IPS-20b (cell line): Measurements from ENCODE around the gene ZFP2.
"Not testable (repeated sequence)": the region's sequence is repeated elsewhere in the genome, so short reads cannot be mapped to it uniquely, and the experiment has no call there.

Experiments used
- H3K27ac ChIP-seq: one replicate; pipeline ENCODE4 v1.5.1; 2013; ENCODE audit warnings: low read length
- H3K27me3 ChIP-seq: 2 replicates; pipeline ENCODE4 v1.6.1; 2013; ENCODE audit warnings: mild to moderate bottlenecking, low read length, inconsistent platforms; ENCODE audit not compliant: insufficient read depth
- H3K36me3 ChIP-seq: 2 replicates; pipeline ENCODE4 v1.6.1; 2013; ENCODE audit warnings: low read depth, mild to moderate bottlenecking, inconsistent platforms, low read length, moderate library complexity; ENCODE audit not compliant: insufficient read depth
- H3K4me1 ChIP-seq: 2 replicates; pipeline ENCODE4 v1.6.1; 2013; ENCODE audit warnings: mild to moderate bottlenecking, control low read depth, inconsistent platforms, low read length, moderate library complexity; ENCODE audit not compliant: insufficient read depth
- H3K4me3 ChIP-seq: 2 replicates; pipeline ENCODE4 v1.5.1; 2013; ENCODE audit warnings: mild to moderate bottlenecking, low read length, inconsistent platforms
- H3K9ac ChIP-seq: 2 replicates; pipeline ENCODE4 v1.6.1; 2013; ENCODE audit warnings: low read depth, mild to moderate bottlenecking, inconsistent platforms, low read length, moderate library complexity
- H3K9me3 ChIP-seq: 2 replicates; pipeline ENCODE4 v1.6.1; 2013; ENCODE audit warnings: mild to moderate bottlenecking, low read depth, low read length, inconsistent platforms; ENCODE audit not compliant: insufficient read depth

The ZFP2 gene

DNA sequence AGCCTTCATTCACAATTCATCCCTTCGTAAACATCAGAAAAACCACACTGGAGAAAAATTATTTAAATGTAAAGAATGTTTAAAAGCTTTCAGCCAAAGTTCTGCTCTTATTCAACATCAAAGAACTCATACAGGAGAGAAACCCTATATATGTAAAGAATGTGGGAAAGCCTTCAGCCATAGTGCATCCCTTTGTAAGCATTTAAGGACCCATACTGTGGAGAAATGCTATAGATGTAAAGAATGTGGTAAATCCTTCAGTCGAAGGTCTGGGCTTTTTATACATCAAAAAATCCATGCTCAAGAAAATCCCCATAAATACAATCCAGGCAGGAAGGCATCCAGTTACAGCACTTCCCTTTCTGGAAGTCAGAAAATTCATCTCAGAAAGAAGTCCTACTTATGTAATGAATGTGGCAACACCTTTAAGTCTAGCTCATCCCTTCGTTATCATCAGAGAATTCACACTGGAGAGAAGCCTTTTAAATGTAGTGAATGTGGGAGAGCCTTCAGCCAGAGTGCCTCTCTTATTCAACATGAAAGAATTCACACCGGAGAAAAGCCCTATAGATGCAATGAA lies 12.5 kb upstream of the ZFP2 start:
- not testable (repeated sequence) for H3K27ac ChIP-seq, H3K27me3 ChIP-seq, H3K9ac ChIP-seq, H3K4me3 ChIP-seq, H3K4me1 ChIP-seq
- Histone ChIP-seq H3K9me3 (peaks cover 96% of the 10 kb centered on the region), H3K36me3 (peaks cover 73% of the 10 kb centered on the region)

DNA sequence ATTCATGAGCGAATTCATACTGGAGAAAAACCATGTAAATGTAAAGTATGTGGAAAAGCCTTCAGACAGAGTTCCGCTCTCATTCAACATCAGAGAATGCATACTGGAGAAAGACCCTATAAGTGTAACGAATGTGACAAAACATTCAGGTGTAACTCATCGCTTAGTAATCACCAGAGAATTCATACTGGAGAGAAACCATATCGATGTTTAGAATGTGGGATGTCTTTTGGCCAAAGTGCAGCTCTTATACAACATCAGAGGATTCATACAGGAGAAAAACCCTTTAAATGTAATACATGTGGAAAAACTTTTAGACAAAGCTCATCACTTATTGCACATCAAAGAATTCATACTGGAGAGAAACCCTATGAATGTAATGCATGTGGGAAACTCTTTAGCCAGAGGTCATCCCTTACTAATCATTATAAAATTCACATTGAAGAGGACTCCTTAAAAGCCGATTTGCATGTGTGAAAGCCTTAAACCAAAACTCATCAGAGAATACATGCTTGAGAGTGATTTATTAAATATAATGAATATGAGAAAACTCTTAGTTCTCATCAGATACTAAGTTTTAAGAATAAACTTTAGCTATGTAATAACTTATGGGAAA lies 11.8 kb upstream of the ZFP2 start:
- no peaks in the 10 kb centered on the region for H3K4me1 ChIP-seq
- peaks cover 89% of the 10 kb centered on the region for H3K9me3 ChIP-seq
- no peak overlapping the region for H3K4me3 ChIP-seq
- no peaks in the 10 kb centered on the region for H3K27me3 ChIP-seq
- H3K27ac ChIP-seq, result no peak overlapping the region
- peaks cover 73% of the 10 kb centered on the region for H3K36me3 ChIP-seq
- no peak overlapping the region for H3K9ac ChIP-seq

DNA sequence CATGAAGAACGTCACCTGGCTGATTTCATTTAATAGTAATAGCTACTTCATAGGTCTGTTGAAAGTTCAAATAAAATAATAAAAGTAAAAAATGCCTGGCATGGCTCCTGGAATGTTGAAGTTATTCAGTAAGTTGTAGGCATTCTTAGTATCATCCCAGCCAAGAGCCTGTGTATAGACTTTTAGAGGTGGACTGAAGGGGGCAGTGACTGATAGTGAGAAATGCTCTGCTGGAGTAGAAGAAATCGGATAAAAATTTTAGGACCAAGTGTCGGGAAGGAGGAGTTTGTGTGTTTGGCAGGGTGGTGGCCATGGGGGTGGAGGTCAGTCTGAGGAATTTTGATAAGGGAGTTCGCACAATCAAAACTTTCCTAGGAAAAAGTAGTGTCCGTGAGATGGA lies 3.6 kb downstream of the ZFP2 start:
- no peaks in the 10 kb centered on the region; the same call in 1 of the 2 replicates for H3K27me3 ChIP-seq
- H3K9me3 ChIP-seq, result peaks cover 29% of the 10 kb centered on the region
- H3K4me1 ChIP-seq, result no peaks in the 10 kb centered on the region
- no peak overlapping the region for H3K9ac ChIP-seq
- no peak overlapping the region for H3K27ac ChIP-seq
- no peak overlapping the region for H3K4me3 ChIP-seq
- no peaks in the 10 kb centered on the region for H3K36me3 ChIP-seq

DNA sequence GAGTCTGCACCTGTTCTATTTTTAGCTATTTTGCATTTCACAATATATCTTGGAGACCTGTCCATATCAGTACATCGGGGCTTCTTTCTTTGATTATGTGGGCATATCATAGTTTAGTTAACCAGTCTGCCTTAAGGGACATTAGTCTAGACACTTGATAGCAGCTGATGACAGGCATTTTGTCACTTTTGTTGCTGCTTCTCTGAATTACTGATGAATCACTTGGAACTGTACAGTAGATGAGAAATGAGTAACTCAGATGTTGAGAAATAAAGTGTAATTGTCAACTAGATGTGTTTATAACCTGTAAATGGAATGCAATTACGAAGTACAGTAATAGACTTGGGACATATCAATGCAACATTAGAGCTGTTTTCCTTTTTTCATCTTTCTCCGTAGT lies 7.1 kb downstream of the ZFP2 start:
- Histone ChIP-seq H3K9ac (no peak overlapping the region), H3K36me3 (no peaks in the 10 kb centered on the region), H3K27ac (no peak overlapping the region), H3K9me3 (peaks cover 56% of the 10 kb centered on the region), H3K4me3 (no peak overlapping the region), H3K27me3 (no peaks in the 10 kb centered on the region), H3K4me1 (no peaks in the 10 kb centered on the region)

DNA sequence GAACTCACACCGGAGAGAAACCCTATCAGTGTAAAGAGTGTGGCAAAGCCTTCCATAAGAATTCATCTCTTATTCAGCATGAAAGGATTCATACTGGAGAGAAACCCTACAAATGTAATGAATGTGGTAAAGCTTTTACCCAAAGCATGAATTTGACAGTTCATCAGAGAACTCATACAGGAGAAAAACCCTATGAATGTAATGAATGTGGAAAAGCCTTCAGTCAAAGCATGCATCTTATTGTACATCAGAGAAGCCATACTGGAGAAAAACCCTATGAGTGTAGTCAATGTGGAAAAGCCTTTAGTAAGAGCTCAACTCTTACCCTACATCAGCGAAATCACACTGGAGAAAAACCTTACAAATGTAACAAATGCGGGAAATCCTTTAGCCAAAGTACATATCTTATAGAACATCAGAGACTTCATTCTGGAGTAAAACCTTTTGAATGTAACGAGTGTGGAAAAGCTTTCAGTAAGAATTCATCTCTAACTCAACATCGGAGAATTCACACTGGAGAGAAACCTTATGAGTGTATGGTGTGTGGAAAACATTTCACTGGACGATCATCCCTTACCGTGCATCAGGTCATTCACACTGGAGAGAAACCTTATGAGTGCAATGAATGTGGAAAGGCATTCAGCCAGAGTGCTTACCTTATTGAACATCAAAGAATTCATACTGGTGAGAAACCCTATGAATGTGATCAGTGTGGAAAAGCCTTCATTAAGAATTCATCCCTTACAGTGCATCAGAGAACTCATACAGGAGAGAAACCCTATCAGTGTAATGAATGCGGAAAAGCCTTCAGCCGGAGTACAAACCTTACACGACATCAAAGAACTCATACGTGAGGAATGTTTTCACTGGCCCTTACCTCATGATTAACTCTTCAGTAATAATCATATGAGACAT lies 36.4 kb downstream of the ZFP2 start:
- Histone ChIP-seq H3K27me3 (no peaks in the 10 kb centered on the region), H3K9me3 (peaks cover 97% of the 10 kb centered on the region), H3K27ac (no peak overlapping the region), H3K36me3 (no peaks in the 10 kb centered on the region), H3K4me3 (no peak overlapping the region), H3K9ac (no peak overlapping the region), H3K4me1 (no peaks in the 10 kb centered on the region)

DNA sequence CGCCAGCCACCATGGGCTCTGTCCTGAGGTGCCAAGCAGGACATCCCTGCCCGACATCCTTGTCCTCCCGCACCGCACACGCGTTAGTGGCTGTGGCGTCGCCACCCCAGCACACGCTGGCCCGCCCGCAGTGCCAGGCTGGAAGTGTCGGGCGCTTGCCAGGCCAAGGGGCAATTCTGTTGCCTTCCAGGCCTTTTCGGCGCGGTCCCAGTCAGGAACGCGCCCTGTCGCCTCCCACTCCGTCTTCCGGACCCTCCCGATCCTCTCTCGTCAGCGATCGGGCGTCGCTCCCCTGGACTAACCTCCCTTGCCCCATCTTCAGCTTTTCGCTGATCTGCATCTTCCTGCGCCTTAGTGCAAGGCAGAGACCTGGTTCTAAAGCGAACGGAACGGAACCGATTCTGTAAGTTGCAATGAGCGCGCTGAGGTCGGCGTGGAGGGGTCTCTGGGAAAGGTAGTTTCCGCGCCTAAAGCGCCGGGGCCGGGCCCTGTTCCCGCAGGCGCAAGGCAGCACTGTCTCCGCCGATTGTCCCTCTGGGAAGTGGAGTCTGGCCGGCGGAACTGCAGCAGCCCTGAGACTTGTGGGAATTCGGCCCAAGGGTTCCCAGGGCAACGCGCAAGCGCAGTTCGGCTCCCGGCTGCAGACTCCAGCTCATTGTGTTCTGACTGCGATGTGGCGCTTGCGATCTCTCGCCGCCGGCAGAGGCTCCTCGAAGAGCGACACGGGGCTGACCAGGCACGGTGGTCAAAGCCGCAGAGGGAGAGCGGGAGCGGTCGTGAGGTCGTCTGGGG lies 45.1 kb downstream of the ZFP2 start, which contains the start of gene ZNF454:
ZNF454 (plus strand) TSS at position 630 of the 792 bp plus-strand sequence. CDS start 1,594 bp downstream, outside the sequence.
- H3K36me3 ChIP-seq, result no peaks in the 10 kb centered on the region
- H3K27ac ChIP-seq, result no peak within 1 kb of the TSS
- no peaks in the 10 kb centered on the region for H3K4me1 ChIP-seq
- no peak within 1 kb of the TSS; the same call in 1 of the 2 replicates for H3K4me3 ChIP-seq
- H3K9me3 ChIP-seq, result peaks cover 95% of the 10 kb centered on the region
- no peak within 1 kb of the TSS for H3K9ac ChIP-seq
- H3K27me3 ChIP-seq, result no peaks in the 10 kb centered on the region

DNA sequence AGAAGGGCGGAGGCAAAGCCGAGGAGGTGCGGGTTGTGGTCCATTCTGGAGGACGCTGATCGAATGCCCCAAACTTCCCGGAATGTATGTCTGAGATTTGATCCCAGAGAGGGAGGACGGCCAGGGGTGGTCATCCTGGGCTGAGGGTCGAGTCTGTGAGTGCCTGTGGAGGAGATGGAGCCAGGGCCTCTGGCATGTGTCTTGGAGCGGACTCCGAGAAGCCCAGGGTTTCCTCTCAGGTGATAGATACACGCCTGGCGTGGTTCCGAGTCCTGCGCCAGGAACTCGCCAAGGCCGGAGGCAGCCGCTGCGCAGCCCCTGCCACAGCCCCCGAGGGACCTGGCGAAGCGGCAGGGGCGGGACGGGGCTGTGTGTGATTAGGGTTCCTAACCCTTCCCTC lies 45.6 kb downstream of the ZFP2 start:
- no peaks in the 10 kb centered on the region for H3K4me1 ChIP-seq
- no peak overlapping the region; the same call in 1 of the 2 replicates for H3K4me3 ChIP-seq
- H3K36me3 ChIP-seq, result no peaks in the 10 kb centered on the region
- peaks cover 95% of the 10 kb centered on the region for H3K9me3 ChIP-seq
- no peak overlapping the region for H3K9ac ChIP-seq
- no peak overlapping the region for H3K27ac ChIP-seq
- H3K27me3 ChIP-seq, result no peaks in the 10 kb centered on the region

DNA sequence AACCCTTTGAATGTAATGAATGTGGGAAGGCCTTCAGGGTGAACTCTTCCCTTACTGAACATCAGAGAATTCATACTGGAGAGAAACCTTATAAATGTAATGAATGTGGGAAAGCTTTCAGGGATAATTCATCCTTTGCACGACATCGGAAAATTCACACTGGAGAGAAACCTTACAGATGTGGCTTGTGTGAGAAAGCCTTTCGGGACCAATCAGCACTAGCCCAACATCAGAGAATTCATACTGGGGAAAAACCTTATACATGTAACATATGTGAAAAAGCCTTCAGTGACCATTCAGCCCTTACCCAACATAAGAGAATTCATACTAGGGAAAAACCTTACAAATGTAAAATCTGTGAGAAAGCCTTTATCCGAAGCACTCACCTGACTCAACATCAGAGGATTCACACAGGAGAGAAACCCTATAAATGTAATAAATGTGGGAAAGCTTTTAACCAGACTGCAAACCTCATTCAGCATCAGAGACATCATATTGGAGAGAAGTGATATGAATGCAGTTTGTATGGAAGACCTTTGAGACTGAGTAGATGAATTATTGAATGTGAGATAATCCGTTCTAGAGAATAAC lies 69.8 kb downstream of the ZFP2 start:
- H3K4me3 ChIP-seq, result no peak overlapping the region; the same call in 1 of the 2 replicates
- no peaks in the 10 kb centered on the region for H3K36me3 ChIP-seq
- no peak overlapping the region for H3K27ac ChIP-seq
- H3K9ac ChIP-seq, result no peak overlapping the region
- no peaks in the 10 kb centered on the region for H3K4me1 ChIP-seq
- peaks cover 86% of the 10 kb centered on the region for H3K9me3 ChIP-seq
- no peaks in the 10 kb centered on the region for H3K27me3 ChIP-seq

DNA sequence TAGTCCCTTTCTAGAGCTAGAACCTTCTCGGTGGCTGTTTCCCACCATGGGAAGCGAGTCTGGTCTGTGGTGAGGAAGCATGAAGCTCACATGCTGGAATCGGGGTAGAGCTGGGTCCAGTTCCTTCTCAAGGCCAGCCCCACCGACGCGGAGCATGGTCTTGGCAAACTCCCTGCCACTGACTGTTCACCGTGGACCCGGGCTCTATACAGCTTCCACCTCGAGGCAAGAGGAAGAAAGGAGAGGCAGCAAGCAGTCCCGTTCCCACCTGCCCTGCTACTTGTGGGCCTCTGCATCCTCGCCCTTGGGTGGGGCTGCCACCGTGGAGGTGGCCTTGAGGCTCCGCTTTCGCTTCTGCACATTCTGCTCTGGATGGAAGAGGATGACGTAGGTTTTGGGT lies 85.7 kb downstream of the ZFP2 start:
- Histone ChIP-seq H3K27ac (no peak overlapping the region), H3K9me3 (peaks cover 93% of the 10 kb centered on the region), H3K36me3 (no peaks in the 10 kb centered on the region), H3K4me3 (no peak overlapping the region), H3K9ac (no peak overlapping the region), H3K27me3 (no peaks in the 10 kb centered on the region), H3K4me1 (no peaks in the 10 kb centered on the region)
